Mucosa of gallbladder (tissue), 1 donor: Measurements from ENCODE around the gene EPHA1. TPM values are rescaled to one million over a fixed set of nuclear protein-coding genes. Genes with fewer than 3 reads are reported as not detected.

Experiments used
- DNase-seq: peaks from one replicate; pipeline ENCODE4 v3.0.0-alpha.2; 2020; ENCODE audit warnings: low spot score
- total RNA-seq: library from RNA; stranded (reverse); gene quantifications from one replicate; pipeline ENCODE4 v1.2.1, GENCODE V29; 2021
- donor health status: DM: no; HTN: no; CAD: no.

The EPHA1 gene
- total RNA-seq = 38.0 TPM

DNA sequence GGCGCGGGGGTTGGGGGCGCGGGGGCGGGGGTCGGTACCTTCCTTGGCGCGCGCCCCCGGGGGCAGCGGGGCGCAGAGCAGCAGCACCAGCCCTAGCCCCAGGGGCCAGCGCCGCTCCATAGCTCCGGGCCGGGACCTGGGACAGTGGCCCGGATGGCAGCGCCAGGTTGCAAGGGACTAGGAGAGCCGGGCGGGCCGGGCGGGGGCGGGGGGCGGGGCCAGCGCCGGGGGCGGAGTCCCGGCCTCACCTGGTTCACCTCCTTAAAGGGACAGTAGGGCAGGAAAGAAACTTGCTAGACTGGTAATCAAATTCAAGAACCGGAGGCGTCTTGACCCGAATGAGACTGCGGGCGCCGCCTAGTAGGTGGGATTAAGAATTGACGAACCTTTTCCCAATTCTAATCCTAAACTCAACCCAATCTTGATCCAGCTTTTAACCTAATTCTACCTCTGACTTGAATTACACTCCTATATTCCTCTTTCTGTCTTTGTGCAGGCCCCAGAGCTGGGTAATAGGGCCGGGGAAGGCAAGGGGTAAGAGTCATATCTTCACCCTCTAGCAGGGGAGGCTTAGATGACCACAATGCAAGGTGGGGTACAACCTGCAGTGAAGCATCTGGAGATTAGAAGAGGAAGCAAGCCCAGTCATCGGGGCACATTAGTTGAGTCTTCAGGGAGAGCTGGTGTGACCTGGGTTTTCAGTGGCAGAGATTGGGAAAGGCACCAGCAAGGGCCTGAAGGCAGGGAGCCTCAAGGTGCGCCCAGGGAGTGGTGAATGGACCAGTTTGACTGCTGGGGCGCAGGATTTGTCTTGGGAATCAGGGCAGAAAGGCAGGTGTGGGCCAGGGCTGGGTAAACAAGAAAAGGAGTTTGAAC lies at the start of gene EPHA1:
TSS of gene EPHA1 (minus strand) at position 171 of the 876 bp plus-strand sequence. CDS start at position 120, 51 bp downstream.
- peak; percentile 66 for DNase-seq

DNA sequence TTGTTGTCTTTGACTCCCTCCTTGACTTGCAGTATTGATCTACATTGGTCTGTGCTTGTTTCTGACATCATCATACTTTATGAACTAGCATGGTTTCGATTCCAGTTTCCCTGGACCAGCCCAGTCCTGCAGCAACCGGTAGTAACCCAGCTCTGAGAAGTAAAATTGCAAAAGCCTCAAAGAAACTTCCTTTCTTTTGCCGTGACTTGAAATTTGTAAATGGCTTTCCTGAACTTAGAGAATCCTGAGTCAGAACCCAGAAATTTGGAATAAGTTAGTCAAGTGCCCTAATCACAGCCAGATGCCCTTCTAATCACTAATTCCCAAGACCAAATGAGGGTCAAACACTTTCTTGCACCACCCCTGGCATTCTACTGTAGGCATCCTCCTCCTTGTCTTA lies 49.6 kb upstream of the EPHA1 start:
- DNase-seq = peak; percentile 61

DNA sequence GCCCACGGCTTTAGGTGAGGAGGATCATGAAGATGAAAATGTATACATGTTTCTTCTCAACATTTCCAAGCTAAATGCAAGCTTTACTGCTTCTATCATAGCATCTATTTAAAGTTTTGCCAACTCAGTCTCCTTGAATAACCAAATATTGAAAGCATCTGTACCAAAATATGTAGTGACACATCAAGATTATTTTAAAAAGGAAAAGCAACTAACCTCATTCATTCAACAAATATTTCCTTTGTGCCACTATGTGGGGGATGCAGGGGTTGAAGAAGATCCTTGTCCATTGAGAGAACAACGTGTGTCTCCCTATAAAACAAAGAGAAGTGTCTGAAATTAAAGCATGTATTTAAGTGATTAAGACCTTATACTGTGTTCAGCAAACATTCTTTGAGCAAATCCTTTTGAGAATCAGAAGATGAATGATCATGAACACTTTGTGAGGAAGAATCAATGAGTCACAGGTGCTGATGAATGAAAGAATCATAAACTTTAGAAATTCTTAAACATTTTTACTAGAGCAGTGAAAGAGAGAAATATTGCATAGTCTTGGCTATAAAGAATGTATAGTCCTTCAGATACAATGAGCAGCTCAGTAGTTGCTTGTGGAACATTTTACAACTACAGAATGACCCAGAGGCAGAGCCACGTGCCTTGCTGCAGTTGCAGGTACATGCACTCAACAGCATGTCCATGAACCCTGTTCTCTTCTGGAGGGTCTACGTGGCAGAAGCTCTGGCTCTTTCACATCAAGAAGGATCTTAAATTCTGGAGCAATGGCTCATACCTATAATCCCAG lies 48.5 kb upstream of the EPHA1 start:
- DNase-seq = no peak

DNA sequence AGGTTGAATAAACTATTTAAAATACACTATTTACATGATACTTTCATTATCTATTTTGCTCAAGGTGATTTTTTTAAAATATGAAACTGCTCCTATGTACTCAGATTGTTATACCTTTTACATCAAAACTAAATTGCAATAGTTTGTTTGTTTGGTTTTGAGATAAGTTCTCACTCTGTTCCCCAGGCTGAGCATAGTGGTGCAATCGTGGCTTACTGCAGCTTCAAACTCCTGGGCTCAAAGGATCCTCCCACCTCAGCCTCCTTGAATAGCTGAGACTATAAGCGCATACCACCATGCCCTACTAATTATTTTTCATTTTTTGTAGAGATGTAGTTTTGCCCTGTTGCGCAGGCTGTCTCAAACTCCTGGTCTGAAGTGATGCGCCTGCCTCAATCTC lies 47.3 kb upstream of the EPHA1 start:
- DNase-seq = no peak

DNA sequence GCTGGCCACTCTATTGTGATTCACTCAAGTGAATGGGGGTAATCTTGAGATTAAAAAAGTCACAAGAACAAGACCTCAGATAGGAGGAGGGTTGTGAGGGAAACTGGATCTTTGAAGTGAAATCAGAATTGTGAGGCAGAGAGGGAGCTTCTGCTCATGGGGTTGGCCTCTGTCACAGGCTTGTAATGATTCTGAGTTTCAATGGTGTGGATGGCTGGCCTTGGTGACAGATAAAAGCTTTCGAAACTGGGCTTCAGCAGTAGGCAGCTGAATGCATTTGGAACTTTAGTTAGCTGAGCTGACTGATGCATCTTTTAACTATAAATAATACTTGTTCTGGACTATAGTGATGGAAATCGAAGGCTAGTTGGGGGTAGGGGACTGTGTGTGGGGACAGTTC lies 46.8 kb upstream of the EPHA1 start:
- no peak for DNase-seq

DNA sequence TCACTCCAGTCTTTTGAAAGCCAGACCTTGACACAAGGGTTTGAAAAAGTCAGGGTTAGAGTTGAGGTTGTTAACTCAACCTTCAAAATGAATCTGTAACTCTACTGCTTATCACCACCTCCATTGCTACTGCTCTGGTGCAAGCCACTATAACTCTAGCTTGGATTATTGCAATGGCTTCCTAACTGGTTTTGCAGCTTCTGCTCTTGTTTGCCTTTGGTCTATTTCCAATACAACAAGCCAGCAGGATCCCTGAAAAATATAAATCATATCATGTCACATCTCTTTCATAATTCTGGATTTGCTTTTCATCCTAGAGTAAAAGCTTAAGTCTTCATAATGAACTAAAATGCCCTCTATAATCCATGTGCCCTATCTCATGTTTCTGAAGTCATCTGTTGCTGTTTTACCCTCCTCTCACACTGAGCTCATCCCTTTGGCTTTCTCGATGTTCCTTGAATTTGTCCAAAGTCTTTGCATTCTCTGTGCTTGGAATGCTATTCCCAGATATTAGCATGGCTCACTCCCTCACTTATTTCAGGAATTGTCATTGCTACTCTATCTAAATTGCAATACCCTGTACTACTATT lies 45.5 kb upstream of the EPHA1 start:
- no peak for DNase-seq

DNA sequence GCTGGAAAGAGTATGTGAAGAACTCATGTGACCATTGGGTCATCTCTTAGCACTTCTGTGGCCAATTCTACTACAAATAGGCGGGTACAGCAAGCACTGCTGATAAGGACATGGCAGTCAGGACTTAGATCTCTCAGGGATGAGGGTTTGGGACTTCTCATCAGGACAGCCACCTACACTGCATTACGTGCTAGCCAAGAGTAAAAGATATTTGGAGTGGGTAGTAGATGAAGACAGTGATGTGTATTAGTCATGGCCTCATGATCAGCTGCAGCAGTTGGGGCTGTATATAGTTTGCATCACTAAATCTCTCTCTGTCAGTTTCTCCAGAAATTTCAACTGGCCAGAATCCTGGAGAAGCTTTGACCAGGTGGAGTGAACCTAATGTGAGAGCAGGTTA lies 43.8 kb upstream of the EPHA1 start:
- DNase-seq = no peak

DNA sequence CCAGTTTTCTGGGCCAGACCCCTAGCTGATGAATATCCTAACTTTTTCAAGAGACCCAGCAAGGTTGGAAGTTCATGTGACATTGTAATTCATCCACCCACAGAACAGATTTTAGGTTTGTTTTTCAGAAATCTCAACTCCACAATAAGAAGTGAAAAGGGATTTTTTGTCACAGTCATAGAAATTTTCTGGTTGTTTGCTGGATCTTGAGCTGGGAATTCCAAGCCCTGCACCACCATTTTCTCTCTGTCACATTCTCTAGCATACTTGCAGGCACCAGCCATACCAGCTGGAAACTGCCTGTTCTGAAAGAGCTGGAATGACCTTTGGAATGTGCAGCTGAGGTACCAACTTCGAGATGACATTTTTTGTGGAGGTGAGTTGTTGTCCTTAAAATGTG lies 43.1 kb upstream of the EPHA1 start:
- no peak for DNase-seq

DNA sequence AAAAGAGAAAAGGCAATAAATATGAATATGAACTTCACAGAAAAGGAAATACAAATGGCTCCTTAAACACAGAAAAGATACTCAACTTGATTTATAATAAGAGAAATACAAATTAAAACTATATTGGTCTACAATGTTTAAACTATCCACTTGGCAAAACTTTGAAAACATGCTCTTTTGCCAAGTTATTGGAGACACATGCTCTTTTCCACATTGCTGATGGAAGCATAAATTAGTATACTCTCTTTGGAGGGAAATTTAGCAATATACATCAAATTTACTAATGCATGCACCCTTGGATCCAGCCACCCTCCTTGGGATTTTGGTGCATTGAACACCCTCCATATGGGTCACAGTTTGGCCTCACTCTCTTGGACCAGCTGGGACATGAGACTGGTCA lies 42.5 kb upstream of the EPHA1 start:
- DNase-seq = no peak

DNA sequence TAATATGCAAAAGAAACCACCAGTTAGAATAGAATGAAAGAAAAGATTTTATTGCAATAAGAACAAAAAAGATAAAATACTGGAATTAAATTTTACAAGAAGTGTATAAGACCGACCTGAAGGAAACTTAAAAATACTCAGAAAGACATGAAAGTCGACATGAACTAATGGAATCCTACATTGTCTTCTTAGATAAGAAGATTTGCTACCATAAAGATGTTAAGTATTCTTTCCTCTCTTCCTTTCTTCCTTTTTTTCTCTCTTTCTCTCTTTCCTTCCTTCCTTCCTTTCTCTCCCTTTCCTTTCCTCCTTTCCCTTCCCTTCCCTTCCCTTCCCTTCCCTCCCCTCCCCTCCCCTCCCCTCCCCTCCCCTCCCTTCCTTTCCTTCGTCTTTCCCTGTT lies 41.1 kb upstream of the EPHA1 start:
- DNase-seq = no peak

GRCh38 chr7:143448429-143448828 lies 39.8 kb upstream of the EPHA1 start:
- no peak for DNase-seq

GRCh38 chr7:143447466-143447865 lies 38.8 kb upstream of the EPHA1 start:
- DNase-seq = no peak

GRCh38 chr7:143444785-143445184 lies 36.1 kb upstream of the EPHA1 start:
- no peak for DNase-seq

DNA sequence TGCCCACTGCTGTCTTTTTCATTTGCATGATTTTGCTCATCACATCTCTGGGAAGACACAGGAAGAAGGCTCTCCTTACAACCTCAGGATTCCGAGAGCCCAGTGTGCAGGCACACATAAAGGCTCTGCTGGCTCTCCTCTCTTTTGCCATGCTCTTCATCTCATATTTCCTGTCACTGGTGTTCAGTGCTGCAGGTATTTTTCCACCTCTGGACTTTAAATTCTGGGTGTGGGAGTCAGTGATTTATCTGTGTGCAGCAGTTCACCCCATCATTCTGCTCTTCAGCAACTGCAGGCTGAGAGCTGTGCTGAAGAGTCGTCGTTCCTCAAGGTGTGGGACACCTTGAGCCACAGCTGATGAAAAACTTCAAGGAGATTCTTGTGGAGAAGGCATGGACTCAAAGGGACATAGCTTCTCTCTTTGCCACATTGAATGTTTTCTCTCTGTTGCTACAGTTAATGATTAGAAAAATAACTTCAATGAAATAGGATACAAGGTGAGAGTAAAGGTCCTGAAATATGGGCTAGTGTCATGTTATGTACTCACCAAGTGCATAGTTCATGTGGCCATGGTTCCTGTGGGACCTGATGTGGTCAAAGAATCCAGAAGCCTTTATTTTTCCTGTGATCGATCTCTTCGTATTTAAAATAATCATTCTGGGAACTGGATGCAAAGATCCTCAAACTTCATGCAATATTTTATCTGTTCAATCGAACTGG lies 35.6 kb upstream of the EPHA1 start:
- DNase-seq = no peak

DNA sequence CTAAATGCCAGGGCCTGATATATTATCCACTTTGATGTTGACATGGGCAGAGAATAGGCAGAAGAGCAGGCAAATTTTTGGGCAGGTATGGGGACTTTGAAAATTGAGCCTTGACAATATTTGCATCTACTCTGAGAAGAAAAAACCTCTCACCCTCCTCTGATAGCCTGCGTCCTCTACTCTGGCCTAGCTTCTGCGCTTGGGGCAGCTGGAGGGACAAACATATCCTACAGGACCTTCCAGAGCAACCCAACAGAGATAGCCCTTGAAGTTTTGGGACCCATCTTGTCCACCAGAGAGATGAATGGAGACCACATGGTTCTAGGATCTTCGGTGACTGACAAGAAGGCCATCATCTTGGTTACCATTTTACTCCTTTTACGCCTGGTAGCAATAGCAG lies 34.5 kb upstream of the EPHA1 start, which contains the start of gene TAS2R60:
TSS of gene TAS2R60 (plus strand) at position 301 of the 400 bp plus-strand sequence. CDS start at position 301, 0 bp downstream.
- no peak for DNase-seq

GRCh38 chr7:143439866-143440265 lies 31.2 kb upstream of the EPHA1 start:
- no peak for DNase-seq

GRCh38 chr7:143437578-143437977 lies 28.9 kb upstream of the EPHA1 start:
- DNase-seq = no peak

DNA sequence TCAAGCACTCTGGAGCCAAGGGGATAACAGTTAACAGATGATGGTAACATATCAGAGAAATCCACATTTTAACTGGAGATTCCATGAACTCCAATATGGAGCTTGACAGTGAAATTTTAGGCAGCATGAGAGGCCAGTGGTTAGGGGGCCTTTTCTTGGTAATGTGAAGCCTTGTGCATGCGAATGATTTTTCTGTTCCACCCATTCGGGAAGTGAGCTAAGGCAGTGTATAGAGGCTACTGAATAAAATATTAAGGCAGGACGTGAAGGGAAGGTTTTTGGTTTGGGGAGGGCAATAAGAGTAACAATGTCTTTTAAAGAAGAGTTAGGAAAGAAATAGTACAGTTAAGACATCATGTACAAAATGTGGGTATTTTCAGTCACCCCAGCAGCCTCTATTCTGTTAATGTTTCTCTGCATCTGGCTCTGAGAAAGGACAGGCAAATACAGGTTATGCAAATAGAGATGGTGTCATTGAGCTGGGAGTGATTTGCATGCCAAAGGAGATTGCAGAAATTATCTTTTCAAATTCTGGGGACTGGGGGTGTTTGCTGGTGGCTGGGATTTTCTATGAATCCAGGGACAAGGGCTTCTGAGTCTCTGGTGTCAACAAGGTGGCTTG lies 27.8 kb upstream of the EPHA1 start:
- DNase-seq = no peak

DNA sequence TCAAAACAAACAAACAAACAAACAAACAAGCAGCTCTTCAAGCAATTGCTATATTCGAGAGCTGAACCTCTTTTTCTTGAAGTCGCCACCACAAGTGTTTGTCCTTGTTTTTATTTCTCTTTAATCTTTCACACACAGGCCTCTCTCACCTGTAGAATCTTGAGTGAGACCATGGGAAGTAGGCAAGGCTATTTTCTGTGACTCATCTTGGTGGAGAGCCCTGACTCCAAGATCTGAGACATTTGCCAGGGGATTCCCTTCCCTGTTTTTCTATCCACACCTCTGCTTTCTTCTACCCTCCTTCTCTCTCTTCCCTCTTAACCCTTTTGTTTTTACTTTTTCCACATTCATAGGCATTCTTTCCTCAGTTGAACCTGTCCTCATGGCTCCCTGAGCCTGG lies 26.6 kb upstream of the EPHA1 start:
- DNase-seq = no peak

DNA sequence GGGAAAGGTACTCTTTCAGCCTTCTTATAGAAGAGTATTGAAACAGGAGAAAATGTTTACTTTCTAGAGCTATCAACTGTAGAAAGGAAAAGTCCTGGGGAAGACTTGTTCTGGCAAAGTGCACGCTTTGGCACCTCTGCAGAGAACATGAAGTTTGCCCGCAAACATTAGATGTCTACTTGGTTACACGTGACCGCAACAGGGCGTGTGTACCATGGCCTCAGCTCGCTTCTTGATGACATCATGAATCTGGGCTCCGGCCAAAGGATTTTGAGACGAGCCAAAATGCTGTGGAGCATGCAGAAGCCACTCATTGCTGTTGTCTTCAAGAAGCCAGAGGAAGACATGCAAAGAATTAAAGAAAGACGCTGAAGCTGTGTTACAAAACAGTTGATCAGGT lies 26.0 kb upstream of the EPHA1 start:
- DNase-seq = no peak

DNA sequence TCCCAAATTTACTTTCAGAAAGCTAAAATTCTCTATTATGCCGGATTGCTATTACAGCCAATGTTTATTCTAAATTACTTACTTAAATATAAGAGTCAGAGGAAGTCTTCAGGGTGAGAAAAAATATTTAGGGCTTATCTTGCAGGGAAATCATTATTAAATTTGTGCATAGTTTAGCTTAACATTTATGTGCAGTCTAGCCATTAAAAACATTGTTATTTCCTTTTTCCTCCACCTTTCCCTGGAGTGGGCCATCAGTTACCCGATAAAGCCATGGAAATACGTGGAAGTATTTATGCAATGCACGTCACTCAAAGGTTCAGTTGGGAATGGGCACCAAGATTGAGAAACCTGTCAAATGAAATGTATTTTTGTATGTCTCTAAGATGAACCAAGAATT lies 25.1 kb upstream of the EPHA1 start:
- no peak for DNase-seq
